Esophagus squamous epithelium (tissue), 5 donors: ENCODE measurements around the gene ARNT2. TPM values are rescaled to one million over a fixed set of nuclear protein-coding genes. Genes with fewer than 3 reads are reported as not detected.

Experiments used
- DNase-seq: peaks from one replicate; lab custom pipeline; 2025; lab: John Stamatoyannopoulos, UW
- H3K27ac ChIP-seq, 4 donors: fragments of 200-600 bp; sonication (generic); one replicate each; pipeline ENCODE4 v1.5.1; 2016 to 2019; ENCODE audit warnings: mild to moderate bottlenecking in 1 of 4
- H3K27me3 ChIP-seq, 4 donors: fragments of 200-600 bp; sonication (generic); 1 replicate in 3 of 4; 2 replicates in 1 of 4; pipeline versions ENCODE4 v1.5.1 to v1.6.0; 2017 to 2021; ENCODE audit warnings: antibody characterized with exemption in 1 of 4
- H3K36me3 ChIP-seq, 3 donors: fragments of 200-600 bp; sonication (generic); one replicate each; pipeline ENCODE4 v1.5.1; 2016 to 2019
- H3K4me1 ChIP-seq, 3 donors: fragments of 200-600 bp; sonication (generic); one replicate each; pipeline ENCODE4 v1.5.1; 2017 to 2019
- H3K4me3 ChIP-seq, 4 donors: fragments of 200-600 bp; sonication (generic); 1 replicate in 3 of 4; 2 replicates in 1 of 4; pipeline ENCODE4 v1.5.1; 2016 to 2019; ENCODE audit warnings: mild to moderate bottlenecking in 2 of 4, moderate library complexity in 1 of 4
- H3K9me3 ChIP-seq, 3 donors: fragments of 200-600 bp; sonication (generic); one replicate each; pipeline ENCODE4 v1.5.1; 2016 to 2019
- CTCF ChIP-seq, 6 experiments: fragments of 450-650 bp in 4 of 6; fragments of 200-600 bp in 2 of 6; sonication (generic) in 2 of 6; IDR thresholded peaks; one replicate each; pipeline ENCODE4 v1.5.1; 2016 to 2019; ENCODE audit warnings: antibody characterized with exemption in 6 of 6, mild to moderate bottlenecking in 4 of 6, moderate library complexity in 4 of 6
- POLR2A ChIP-seq, 4 donors: fragments of 450-650 bp; IDR thresholded peaks; one replicate each; pipeline ENCODE4 v1.6.1; 2017; ENCODE audit warnings: antibody characterized with exemption in 4 of 4, mild to moderate bottlenecking in 4 of 4, moderate library complexity in 3 of 4
- WGBS, 2 donors: methylation state at CpG; one replicate each; pipeline ENCODE4 v1.1.5; 2018; 5-methylcytosine and 5-hydroxymethylcytosine counted together
- intact Hi-C: fragments of 100-400 bp; cut with DNase I; formaldehyde crosslinking; loops from one replicate; pipeline ENCODE4 v1.15.0; 2022
- total RNA-seq, 4 donors: library from RNA; depleted of rRNA; stranded (reverse); fragments of >200 nt; gene quantifications; one replicate each; pipeline ENCODE4 v1.1.0, GENCODE V29; 2016
- donor health status: DM: yes; HTN: yes; CAD: no.

Gene ARNT2
- total RNA-seq, 4 donors from 2014 or later = 0.15 to 5.7 (median 1.7) TPM

GRCh38 chr15:80531796-80532195 is 127.6 kb downstream of the ARNT2 start:
- H3K27me3 ChIP-seq = no peaks in the 10 kb centered on the region
- intact Hi-C loops = no loop called here
- TF ChIP-seq POLR2A (IDR thresholded peaks at IDR 0.05) = no peak
- TF ChIP-seq CTCF (IDR thresholded peaks at IDR 0.05) = no peak
- no peak overlapping the region for H3K4me3 ChIP-seq
- peak overlapping the region in 2 of 4 donors; percentile 48 to 63 for H3K27ac ChIP-seq
- peaks cover 0 to 9% (median 6%) of the 10 kb centered on the region in 3 donors for H3K4me1 ChIP-seq
- DNase-seq = no peak
- H3K9me3 ChIP-seq = no peaks in the 10 kb centered on the region
- 47 to 77% methylated on average over 6 of the region's 7 CpGs for WGBS, 2 donors
- no peaks in the 10 kb centered on the region for H3K36me3 ChIP-seq

- peaks cover 0 to 9% (median 6%) of the 10 kb centered on the region in 3 donors for H3K4me1 ChIP-seq
- TF ChIP-seq CTCF (IDR thresholded peaks at IDR 0.05) = no peak
- TF ChIP-seq POLR2A (IDR thresholded peaks at IDR 0.05) = no peak
- no peaks in the 10 kb centered on the region for H3K36me3 ChIP-seq
- no peak for DNase-seq
- H3K27me3 ChIP-seq = no peaks in the 10 kb centered on the region
- H3K9me3 ChIP-seq = no peaks in the 10 kb centered on the region
- H3K27ac ChIP-seq = no peak overlapping the region
- no peak overlapping the region for H3K4me3 ChIP-seq
- intact Hi-C loops = no loop called here
- WGBS, 2 donors = 73 to 89% methylated on average over 4 of the region's 4 CpGs
Measured at GRCh38 chr15:80533790-80534333, 129.7 kb downstream of the ARNT2 start.

- no peak overlapping the region for H3K4me3 ChIP-seq
- no peak overlapping the region for H3K27ac ChIP-seq
- no peaks in the 10 kb centered on the region for H3K9me3 ChIP-seq
- DNase-seq = no peak
- TF ChIP-seq POLR2A (IDR thresholded peaks at IDR 0.05) (no peak), CTCF (IDR thresholded peaks at IDR 0.05) (no peak)
- H3K27me3 ChIP-seq = no peaks in the 10 kb centered on the region
- WGBS, 2 donors = 56% methylated on average over 5 of the region's 5 CpGs
- H3K36me3 ChIP-seq = no peaks in the 10 kb centered on the region
- intact Hi-C loops = no loop called here
- peaks cover 0 to 7% (median 3%) of the 10 kb centered on the region in 3 donors for H3K4me1 ChIP-seq
Measured at GRCh38 chr15:80536231-80536630, 132.0 kb downstream of the ARNT2 start.

GRCh38 chr15:80536716-80537115 is 132.5 kb downstream of the ARNT2 start:
- no peak overlapping the region for H3K4me3 ChIP-seq
- intact Hi-C loops = no loop called here
- no peak overlapping the region for H3K27ac ChIP-seq
- H3K36me3 ChIP-seq = no peaks in the 10 kb centered on the region
- no peak for TF ChIP-seq CTCF (IDR thresholded peaks at IDR 0.05)
- no peak for TF ChIP-seq POLR2A (IDR thresholded peaks at IDR 0.05)
- no peaks in the 10 kb centered on the region for H3K9me3 ChIP-seq
- peaks cover 0 to 3% (median 3%) of the 10 kb centered on the region in 3 donors for H3K4me1 ChIP-seq
- DNase-seq = no peak
- WGBS, 2 donors = 59 to 69% methylated on average over 1 to 2 of the region's 2 CpGs
- H3K27me3 ChIP-seq = no peaks in the 10 kb centered on the region

GRCh38 chr15:80545078-80545477 is 140.9 kb downstream of the ARNT2 start:
- DNase-seq = no peak
- H3K27ac ChIP-seq = no peak overlapping the region
- H3K36me3 ChIP-seq = no peaks in the 10 kb centered on the region
- no peak for TF ChIP-seq CTCF (IDR thresholded peaks at IDR 0.05)
- intact Hi-C loops = no loop called here
- no peaks in the 10 kb centered on the region for H3K9me3 ChIP-seq
- H3K27me3 ChIP-seq = no peaks in the 10 kb centered on the region
- no peak overlapping the region for H3K4me3 ChIP-seq
- H3K4me1 ChIP-seq = no peaks in the 10 kb centered on the region
